ENCODE data around the gene DMD. TPM values are rescaled to one million over a fixed set of nuclear protein-coding genes. Genes with fewer than 3 reads are reported as not detected.

Gene DMD
- total and polyA plus RNA-seq, 4 donors: 3.9 to 73.8 (median 11.2) TPM

GRCh38 chrX:33134164-33134563 lies 77.2 kb downstream of the DMD start:
- 62 to 84% methylated on average over 4 of the region's 4 CpGs for WGBS, 2 donors
- DNase-seq (no peak), ATAC-seq (ENCODE audit: insufficient read depth, low FRiP score) (no peak)

DNA sequence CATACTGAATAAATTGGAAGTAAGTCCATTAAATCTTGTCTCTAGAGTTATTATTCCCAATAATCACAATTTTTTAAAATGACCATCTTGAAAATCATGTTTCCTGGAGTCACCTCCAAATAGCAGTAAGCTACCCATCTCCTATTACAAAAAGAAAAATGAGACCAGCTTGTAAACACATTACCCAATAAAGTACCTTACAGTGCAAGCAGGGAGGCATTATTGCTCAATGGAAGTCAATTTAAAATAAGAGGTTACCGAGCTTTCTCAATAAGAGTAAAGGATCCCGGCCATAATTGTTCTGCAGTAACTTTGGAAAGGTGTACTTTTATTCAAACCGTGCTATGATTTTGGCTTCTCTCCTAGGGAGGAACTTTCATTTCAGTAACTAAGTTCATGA lies 78.0 kb downstream of the DMD start:
- no peak overlapping the region for H3K4me3 ChIP-seq
- H3K27ac ChIP-seq (ENCODE audit: low read depth in 1 of 2, low read length in 1 of 2): no peak overlapping the region
- H3K9ac ChIP-seq (ENCODE audit: insufficient read depth in 1 of 2, low read length in 2 of 2): no peak overlapping the region
- peaks cover 0 to 4% (median 4%) of the 10 kb centered on the region in 3 donors for H3K27me3 ChIP-seq (ENCODE audit: control insufficient read depth in 3 of 3, insufficient read depth in 3 of 3, low read length in 2 of 3)
- H3K4me1 ChIP-seq (ENCODE audit: control insufficient read depth in 5 of 5, insufficient read depth in 5 of 5, low read length in 5 of 5): peaks cover 0 to 4% (median 0%) of the 10 kb centered on the region in 5 donors
- H3K36me3 ChIP-seq (ENCODE audit: control insufficient read depth in 4 of 4, insufficient read depth in 4 of 4, low read length in 4 of 4): no peaks in the 10 kb centered on the region
- peaks cover 0 to 2% (median 0%) of the 10 kb centered on the region in 4 donors for H3K9me3 ChIP-seq (ENCODE audit: control insufficient read depth in 4 of 4, insufficient read depth in 3 of 4, low read length in 3 of 4)
- WGBS, 2 donors: 67 to 70% methylated on average over 3 of the region's 3 CpGs
- ATAC-seq (ENCODE audit: insufficient read depth, low FRiP score) (no peak), DNase-seq (no peak)
- no peak for TF ChIP-seq CTCF (IDR thresholded peaks at IDR 0.05; ENCODE audit: control extremely low read depth, extremely low read depth)

More at GRCh38 chrX:33134164-33134563, 77.2 kb downstream of the DMD start:
- peaks cover 0 to 2% (median 0%) of the 10 kb centered on the region in 4 donors for H3K9me3 ChIP-seq (ENCODE audit: control insufficient read depth in 4 of 4, insufficient read depth in 3 of 4, low read length in 3 of 4)
- H3K27me3 ChIP-seq (ENCODE audit: control insufficient read depth in 3 of 3, insufficient read depth in 3 of 3, low read length in 2 of 3): peaks cover 0 to 4% (median 4%) of the 10 kb centered on the region in 3 donors
- no peak overlapping the region for H3K27ac ChIP-seq (ENCODE audit: low read depth in 1 of 2, low read length in 1 of 2)
- H3K4me3 ChIP-seq: no peak overlapping the region
- TF ChIP-seq CTCF (IDR thresholded peaks at IDR 0.05; ENCODE audit: control extremely low read depth, extremely low read depth): no peak
- H3K9ac ChIP-seq (ENCODE audit: insufficient read depth in 1 of 2, low read length in 2 of 2): no peak overlapping the region
- H3K4me1 ChIP-seq (ENCODE audit: control insufficient read depth in 5 of 5, insufficient read depth in 5 of 5, low read length in 5 of 5): peaks cover 0 to 4% (median 0%) of the 10 kb centered on the region in 5 donors
- no peaks in the 10 kb centered on the region for H3K36me3 ChIP-seq (ENCODE audit: control insufficient read depth in 4 of 4, insufficient read depth in 4 of 4, low read length in 4 of 4)

DNA sequence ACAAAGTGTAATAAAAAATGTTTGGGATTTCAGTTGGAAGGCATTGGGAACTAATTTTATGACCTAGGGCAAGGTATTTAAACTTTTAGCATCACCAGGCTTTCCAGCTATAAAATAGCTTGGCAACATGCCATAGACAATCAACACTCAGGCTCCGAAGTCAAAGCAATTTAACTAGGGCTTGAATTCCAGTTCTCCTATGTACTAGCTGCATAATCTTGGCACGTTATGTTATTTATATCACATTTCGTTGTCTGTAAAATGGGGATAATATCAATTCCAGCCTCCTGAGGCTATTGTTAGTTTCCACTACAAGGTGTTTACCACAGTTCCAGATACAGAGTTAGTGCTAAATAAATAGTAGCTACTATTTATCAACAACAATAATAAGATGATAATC lies 78.8 kb downstream of the DMD start:
- H3K9ac ChIP-seq (ENCODE audit: insufficient read depth in 1 of 2, low read length in 2 of 2): no peak overlapping the region
- no peaks in the 10 kb centered on the region for H3K36me3 ChIP-seq (ENCODE audit: control insufficient read depth in 4 of 4, insufficient read depth in 4 of 4, low read length in 4 of 4)
- H3K4me3 ChIP-seq: no peak overlapping the region
- peaks cover 0 to 4% (median 0%) of the 10 kb centered on the region in 5 donors for H3K4me1 ChIP-seq (ENCODE audit: control insufficient read depth in 5 of 5, insufficient read depth in 5 of 5, low read length in 5 of 5)
- no peak overlapping the region for H3K27ac ChIP-seq (ENCODE audit: low read depth in 1 of 2, low read length in 1 of 2)
- H3K9me3 ChIP-seq (ENCODE audit: control insufficient read depth in 4 of 4, insufficient read depth in 3 of 4, low read length in 3 of 4): peaks cover 0 to 2% (median 0%) of the 10 kb centered on the region in 4 donors
- 72 to 73% methylated on average over 3 of the region's 3 CpGs for WGBS, 2 donors
- DNase-seq (no peak), ATAC-seq (ENCODE audit: insufficient read depth, low FRiP score) (no peak)
- no peak for TF ChIP-seq CTCF (IDR thresholded peaks at IDR 0.05; ENCODE audit: control extremely low read depth, extremely low read depth)
- H3K27me3 ChIP-seq (ENCODE audit: control insufficient read depth in 3 of 3, insufficient read depth in 3 of 3, low read length in 2 of 3): peaks cover 0 to 8% (median 4%) of the 10 kb centered on the region in 3 donors

DNA sequence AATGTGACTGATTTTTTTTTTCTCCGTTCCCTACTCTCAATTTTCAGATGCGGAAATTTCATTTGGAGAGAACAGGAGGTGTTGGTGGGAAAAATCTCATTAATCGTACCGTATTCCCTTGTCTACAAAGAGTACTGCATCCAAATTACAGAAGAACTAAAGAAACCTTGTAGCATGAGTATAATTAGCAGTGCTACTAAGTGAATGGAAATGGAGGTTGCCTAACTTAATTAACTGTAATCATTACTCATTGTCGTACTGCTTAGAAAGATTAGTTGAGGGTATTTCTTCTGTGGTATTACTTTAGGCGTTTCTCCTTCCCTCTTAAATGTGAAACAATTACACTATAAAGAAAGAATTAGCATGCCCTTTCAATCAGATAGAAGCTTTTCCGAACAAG lies 81.7 kb downstream of the DMD start:
- DNase-seq: no peak
- Histone ChIP-seq H3K4me1 (ENCODE audit: control insufficient read depth in 5 of 5, insufficient read depth in 5 of 5, low read length in 5 of 5) (peaks cover 0 to 4% (median 0%) of the 10 kb centered on the region in 5 donors), H3K4me3 (no peak overlapping the region), H3K9ac (ENCODE audit: insufficient read depth in 1 of 2, low read length in 2 of 2) (no peak overlapping the region), H3K27me3 (ENCODE audit: control insufficient read depth in 3 of 3, insufficient read depth in 3 of 3, low read length in 2 of 3) (peaks cover 0 to 15% (median 4%) of the 10 kb centered on the region in 3 donors), H3K36me3 (ENCODE audit: control insufficient read depth in 4 of 4, insufficient read depth in 4 of 4, low read length in 4 of 4) (no peaks in the 10 kb centered on the region), H3K27ac (ENCODE audit: low read depth in 1 of 2, low read length in 1 of 2) (no peak overlapping the region), H3K9me3 (ENCODE audit: control insufficient read depth in 4 of 4, insufficient read depth in 3 of 4, low read length in 3 of 4) (no peaks in the 10 kb centered on the region)
- ATAC-seq (ENCODE audit: insufficient read depth, low FRiP score): no peak
- WGBS, 2 donors: 83 to 92% methylated on average over 7 of the region's 7 CpGs
- no peak for TF ChIP-seq CTCF (IDR thresholded peaks at IDR 0.05; ENCODE audit: control extremely low read depth, extremely low read depth)

Measured in lung (tissue), 12 donors.